Measurements from ENCODE around the gene PFDN5.

- TF ChIP-seq ZBTB33 (IDR thresholded peaks at IDR 0.05), result no peak
- no peak for TF ChIP-seq CTCF (IDR thresholded peaks at IDR 0.05; ENCODE audit: low read depth, low read length, missing input control)
- no peak for TF ChIP-seq ATF3 (IDR thresholded peaks at IDR 0.05)
- no peak for TF ChIP-seq GABPA (IDR thresholded peaks at IDR 0.05 in 1 of 2, conservative IDR thresholded peaks at IDR 0.05 in 1 of 2)
- TF ChIP-seq FOXA2 (IDR thresholded peaks at IDR 0.05), result no peak
Measured at GRCh38 chr12:53333289-53333688, 37.9 kb downstream of the PFDN5 start.

Data from liver (tissue), 3 donors.